PFSK-1 (cell line): Measurements from ENCODE around the gene NEGR1.

ENCODE experiments used
- FOXP2 ChIP-seq: optimal IDR thresholded peaks from 2 replicates; pipeline ENCODE3; 2011; ENCODE audit warnings: borderline replicate concordance, control low read depth, inconsistent platforms; ENCODE audit not compliant: insufficient read depth; ENCODE audit errors: extremely low read length, extremely low read depth
- POLR2AphosphoS5 ChIP-seq: IDR thresholded peaks from 2 replicates; pipeline ENCODE4 v1.6.1; 2012; ENCODE audit warnings: low read depth, mild to moderate bottlenecking, control low read depth, low read length, moderate library complexity
- REST ChIP-seq, 2 experiments: IDR thresholded peaks; 2 replicates each; pipeline versions ENCODE4 v1.6.1 to v1.8.0; 2011 to 2012; ENCODE audit warnings: low read depth in 2 of 2, low read length in 2 of 2, control low read depth in 1 of 2, inconsistent platforms in 1 of 2, mild to moderate bottlenecking in 1 of 2, moderate library complexity in 1 of 2; ENCODE audit not compliant: insufficient read depth in 1 of 2
- SIN3A ChIP-seq: IDR thresholded peaks from 2 replicates; pipeline ENCODE4 v1.6.1; 2012; ENCODE audit warnings: mild to moderate bottlenecking, low read length, moderate library complexity, borderline replicate concordance; ENCODE audit not compliant: insufficient read depth
- TAF1 ChIP-seq: IDR thresholded peaks from 2 replicates; pipeline ENCODE4 v1.6.1; 2012; ENCODE audit warnings: low read length, control low read depth, borderline replicate concordance; ENCODE audit not compliant: insufficient read depth

NEGR1 gene

GRCh38 chr1:71918630-71919029, 363.7 kb downstream of the NEGR1 start:
- no peak for TF ChIP-seq POLR2AphosphoS5
- no peak for TF ChIP-seq SIN3A
- TF ChIP-seq FOXP2: no peak
- no peak for TF ChIP-seq REST (IDR thresholded peaks at IDR 0.05; ENCODE audit: insufficient read depth in 1 of 2, low read depth in 2 of 2, low read length in 2 of 2)
- TF ChIP-seq TAF1: no peak

- TF ChIP-seq REST (IDR thresholded peaks at IDR 0.05; ENCODE audit: insufficient read depth in 1 of 2, low read depth in 2 of 2, low read length in 2 of 2): no peak
These were observed 365.4 kb downstream of the NEGR1 start for GRCh38 chr1:71916894-71917293.

DNA sequence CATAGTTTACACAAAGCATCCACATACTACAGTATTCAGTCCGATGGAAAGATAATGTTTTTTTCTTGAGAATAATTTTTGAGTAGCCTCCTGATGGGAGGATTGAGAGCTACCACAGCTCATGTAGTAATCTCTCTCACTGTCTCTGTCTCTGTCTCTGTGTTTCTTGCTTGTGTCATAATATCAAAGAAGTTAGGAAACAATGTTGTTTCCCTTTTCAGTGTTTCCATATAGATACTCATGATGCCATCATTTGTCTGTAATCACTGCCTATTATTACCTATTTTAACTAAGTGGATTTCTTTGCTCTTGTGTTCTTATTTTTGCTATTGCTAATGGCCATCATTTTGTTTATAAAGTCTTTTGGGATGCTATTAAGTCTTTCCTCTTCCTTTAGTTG, 367.7 kb downstream of the NEGR1 start:
- TF ChIP-seq TAF1 (no peak), POLR2AphosphoS5 (no peak), SIN3A (no peak)

DNA sequence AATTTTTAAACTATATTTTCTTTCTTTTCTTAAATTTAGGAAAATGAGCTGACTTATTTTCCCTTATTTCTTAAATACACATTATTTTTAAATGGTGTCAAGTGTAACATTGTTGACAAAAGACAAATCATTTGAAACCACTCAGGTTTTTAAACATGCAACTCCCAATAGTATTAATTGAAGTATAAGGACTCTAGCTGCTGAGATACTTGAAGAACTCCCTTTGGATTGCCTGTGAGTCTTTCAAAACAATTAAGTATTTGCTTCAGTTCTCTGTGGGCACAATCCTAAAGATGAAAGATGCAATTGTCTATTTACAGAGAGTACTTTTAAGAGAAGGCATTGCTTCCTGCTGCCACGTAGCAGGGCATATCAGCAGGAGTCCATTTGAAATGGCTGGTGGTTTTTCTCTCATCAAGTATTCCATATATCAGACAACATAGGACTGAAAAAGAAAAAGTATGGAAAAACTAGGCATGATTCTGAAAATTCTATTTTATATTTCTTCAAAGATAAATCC, 373.4 kb downstream of the NEGR1 start:
- TF ChIP-seq TAF1 (no peak), FOXP2 (no peak), REST (IDR thresholded peaks at IDR 0.05; ENCODE audit: insufficient read depth in 1 of 2, low read depth in 2 of 2, low read length in 2 of 2) (no peak), POLR2AphosphoS5 (no peak), SIN3A (no peak)

GRCh38 chr1:71908303-71908702, 374.0 kb downstream of the NEGR1 start:
- no peak for TF ChIP-seq POLR2AphosphoS5
- TF ChIP-seq FOXP2: no peak
- TF ChIP-seq SIN3A: no peak
- no peak for TF ChIP-seq REST (IDR thresholded peaks at IDR 0.05; ENCODE audit: insufficient read depth in 1 of 2, low read depth in 2 of 2, low read length in 2 of 2)
- TF ChIP-seq TAF1: no peak
